ENCODE data around the gene CATSPERZ. TPM values are rescaled to one million over a fixed set of nuclear protein-coding genes. Genes with fewer than 3 reads are reported as not detected.

The CATSPERZ gene
- total RNA-seq, 2 donors from 2014 or later = not detected

- DNase-seq = no peak
- no peak overlapping the region for H3K27ac ChIP-seq (ENCODE audit: low read depth, low read length)
- H3K27me3 ChIP-seq (ENCODE audit: control insufficient read depth, insufficient read depth, low read length, poor library complexity, severe bottlenecking) = no peaks in the 10 kb centered on the region
- H3K36me3 ChIP-seq (ENCODE audit: control insufficient read depth, insufficient read depth, low read length) = no peaks in the 10 kb centered on the region
- no peak overlapping the region for H3K4me3 ChIP-seq (ENCODE audit: low read length)
- H3K4me1 Mint-ChIP-seq = peaks cover 11% of the 10 kb centered on the region
- no peaks in the 10 kb centered on the region for H3K36me3 Mint-ChIP-seq (ENCODE audit: low read depth)
- no peak overlapping the region for H3K27ac Mint-ChIP-seq
- TF ChIP-seq CTCF (conservative IDR thresholded peaks at IDR 0.05) = no peak
- H3K27me3 Mint-ChIP-seq (ENCODE audit: insufficient read depth) = peaks cover 13% of the 10 kb centered on the region
- WGBS, 2 experiments (ENCODE audit: insufficient coverage in 1 of 2, insufficient read length in 1 of 2) = 82 to 90% methylated on average over 2 to 4 of the region's 4 CpGs
- H3K9me3 Mint-ChIP-seq = no peaks in the 10 kb centered on the region
- H3K4me3 Mint-ChIP-seq = no peak overlapping the region
- no peak overlapping the region for H3K9ac ChIP-seq (ENCODE audit: extremely low read depth, low read length, poor library complexity, severe bottlenecking)
- H3K9me3 ChIP-seq (ENCODE audit: control insufficient read depth, low read length) = no peaks in the 10 kb centered on the region
- H3K4me1 ChIP-seq (ENCODE audit: control insufficient read depth, insufficient read depth, low read length) = no peaks in the 10 kb centered on the region
Measured at GRCh38 chr11:64339286-64339685, 39.1 kb downstream of the CATSPERZ start.

DNA sequence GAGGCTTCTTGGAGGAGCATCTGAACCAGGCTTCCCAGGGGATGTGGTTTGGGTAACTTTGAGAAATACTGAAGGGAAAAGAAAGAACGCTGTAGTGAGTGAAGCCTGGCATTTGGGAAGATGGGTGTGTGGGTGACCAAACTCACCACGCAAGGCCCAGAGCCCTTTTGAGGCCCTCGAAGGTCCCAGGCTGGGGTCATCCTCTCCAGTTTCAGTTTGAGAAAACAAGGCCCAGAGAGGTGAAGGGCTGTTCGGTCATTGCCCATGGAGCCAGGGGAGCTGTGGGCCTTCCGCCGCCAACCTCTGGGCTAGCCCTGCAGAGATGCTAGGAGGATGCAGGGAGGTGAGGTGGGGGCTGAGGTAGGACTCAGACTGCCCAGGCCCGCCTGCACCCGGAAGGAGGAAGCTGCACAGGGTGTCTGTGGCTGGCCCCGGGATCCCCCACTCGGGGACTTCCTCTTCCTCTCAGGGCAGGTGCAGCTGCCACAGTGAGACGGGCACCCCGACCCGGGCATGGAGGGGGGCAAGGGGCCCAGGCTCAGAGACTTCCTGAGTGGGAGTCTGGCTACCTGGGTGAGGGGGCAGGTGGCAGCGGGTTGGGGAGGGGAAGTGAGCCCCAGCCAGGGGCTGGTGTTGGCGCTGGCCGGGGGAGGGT is 39.7 kb downstream of the CATSPERZ start, which contains the start of gene CCDC88B:
Gene CCDC88B (plus strand): TSS at position 451 of the 655 bp plus-strand sequence. CDS start 63 bp downstream, at position 514.
- H3K4me1 Mint-ChIP-seq = peaks cover 11% of the 10 kb centered on the region
- no peak within 1 kb of the TSS for H3K27ac ChIP-seq (ENCODE audit: low read depth, low read length)
- H3K36me3 ChIP-seq (ENCODE audit: control insufficient read depth, insufficient read depth, low read length) = no peaks in the 10 kb centered on the region
- TF ChIP-seq CTCF (conservative IDR thresholded peaks at IDR 0.05) = no peak
- H3K4me3 ChIP-seq (ENCODE audit: low read length) = no peak within 1 kb of the TSS
- DNase-seq = no peak
- peak within 1 kb of the TSS; percentile 59 for H3K4me3 Mint-ChIP-seq
- no peak within 1 kb of the TSS for H3K27ac Mint-ChIP-seq
- H3K9ac ChIP-seq (ENCODE audit: extremely low read depth, low read length, poor library complexity, severe bottlenecking) = no peak within 1 kb of the TSS
- 91 to 97% methylated on average over 4 to 16 of the region's 16 CpGs for WGBS, 2 experiments (ENCODE audit: insufficient coverage in 1 of 2, insufficient read length in 1 of 2)
- no peaks in the 10 kb centered on the region for H3K4me1 ChIP-seq (ENCODE audit: control insufficient read depth, insufficient read depth, low read length)
- H3K27me3 Mint-ChIP-seq (ENCODE audit: insufficient read depth) = peaks cover 13% of the 10 kb centered on the region
- H3K9me3 Mint-ChIP-seq = no peaks in the 10 kb centered on the region
- no peaks in the 10 kb centered on the region for H3K27me3 ChIP-seq (ENCODE audit: control insufficient read depth, insufficient read depth, low read length, poor library complexity, severe bottlenecking)
- no peaks in the 10 kb centered on the region for H3K9me3 ChIP-seq (ENCODE audit: control insufficient read depth, low read length)
- no peaks in the 10 kb centered on the region for H3K36me3 Mint-ChIP-seq (ENCODE audit: low read depth)

DNA sequence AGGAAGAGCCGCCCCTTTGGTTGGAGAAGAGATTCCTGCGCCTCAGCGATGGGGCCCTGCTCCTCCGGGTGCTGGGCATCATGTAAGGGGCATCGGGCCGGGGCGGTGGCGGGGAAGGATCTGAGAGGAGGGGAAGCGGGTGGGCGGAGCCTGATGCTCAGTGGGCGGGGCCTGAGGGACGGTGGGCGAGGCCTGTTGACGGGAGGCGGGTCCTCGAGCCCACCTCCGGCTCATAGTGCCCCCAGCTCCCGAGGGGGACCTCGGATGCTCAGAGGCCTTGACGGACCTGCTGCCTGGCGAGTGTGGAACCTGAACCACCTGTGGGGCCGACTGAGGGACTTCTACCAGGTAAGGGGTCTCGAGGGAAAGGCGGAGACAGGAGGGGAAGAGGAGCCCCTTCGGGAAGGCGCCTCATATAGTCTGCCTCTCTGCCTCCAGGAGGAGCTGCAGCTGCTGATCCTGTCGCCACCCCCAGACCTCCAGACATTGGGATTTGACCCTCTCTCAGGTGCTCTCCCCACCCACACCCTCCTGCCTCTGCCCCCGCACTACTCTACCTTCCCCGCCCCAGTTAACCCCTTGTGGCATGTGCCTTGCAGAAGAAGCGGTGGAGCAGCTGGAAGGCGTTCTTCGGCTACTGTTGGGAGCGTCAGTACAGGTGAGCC is 40.6 kb downstream of the CATSPERZ start:
- Histone ChIP-seq H3K27ac (ENCODE audit: low read depth, low read length) (no peak overlapping the region), H3K27me3 (ENCODE audit: control insufficient read depth, insufficient read depth, low read length, poor library complexity, severe bottlenecking) (no peaks in the 10 kb centered on the region), H3K9me3 (ENCODE audit: control insufficient read depth, low read length) (no peaks in the 10 kb centered on the region), H3K4me3 (ENCODE audit: low read length) (no peak overlapping the region), H3K4me1 (ENCODE audit: control insufficient read depth, insufficient read depth, low read length) (no peaks in the 10 kb centered on the region), H3K36me3 (ENCODE audit: control insufficient read depth, insufficient read depth, low read length) (no peaks in the 10 kb centered on the region), H3K9ac (ENCODE audit: extremely low read depth, low read length, poor library complexity, severe bottlenecking) (no peak overlapping the region)
- Mint-ChIP-seq H3K27me3 (ENCODE audit: insufficient read depth) (peaks cover 13% of the 10 kb centered on the region), H3K9me3 (no peaks in the 10 kb centered on the region), H3K36me3 (ENCODE audit: low read depth) (peaks cover 3% of the 10 kb centered on the region), H3K4me3 (peak overlapping the region; percentile 59), H3K4me1 (peaks cover 7% of the 10 kb centered on the region), H3K27ac (no peak overlapping the region)
- TF ChIP-seq CTCF (conservative IDR thresholded peaks at IDR 0.05) = peak; percentile 71
- 56 to 74% methylated on average over 20 to 33 of the region's 33 CpGs for WGBS, 2 experiments (ENCODE audit: insufficient coverage in 1 of 2, insufficient read length in 1 of 2)
- peak; percentile 96 for DNase-seq

Measured in endodermal cell (in vitro differentiated cells).